GM18508 (cell line): ENCODE data around the gene APOBEC3B.
"Not testable (repeated sequence)": the region's sequence is repeated elsewhere in the genome, so short reads cannot be mapped to it uniquely, and the experiment has no call there.

ENCODE experiments used
- ATAC-seq: cut with Tn5 transposase; IDR thresholded peaks from one replicate; pipeline ENCODE4 v1.9.1; 2021; ENCODE audit warnings: moderate number of reproducible peaks; ENCODE audit not compliant: insufficient read depth, unreplicated experiment

APOBEC3B gene

DNA sequence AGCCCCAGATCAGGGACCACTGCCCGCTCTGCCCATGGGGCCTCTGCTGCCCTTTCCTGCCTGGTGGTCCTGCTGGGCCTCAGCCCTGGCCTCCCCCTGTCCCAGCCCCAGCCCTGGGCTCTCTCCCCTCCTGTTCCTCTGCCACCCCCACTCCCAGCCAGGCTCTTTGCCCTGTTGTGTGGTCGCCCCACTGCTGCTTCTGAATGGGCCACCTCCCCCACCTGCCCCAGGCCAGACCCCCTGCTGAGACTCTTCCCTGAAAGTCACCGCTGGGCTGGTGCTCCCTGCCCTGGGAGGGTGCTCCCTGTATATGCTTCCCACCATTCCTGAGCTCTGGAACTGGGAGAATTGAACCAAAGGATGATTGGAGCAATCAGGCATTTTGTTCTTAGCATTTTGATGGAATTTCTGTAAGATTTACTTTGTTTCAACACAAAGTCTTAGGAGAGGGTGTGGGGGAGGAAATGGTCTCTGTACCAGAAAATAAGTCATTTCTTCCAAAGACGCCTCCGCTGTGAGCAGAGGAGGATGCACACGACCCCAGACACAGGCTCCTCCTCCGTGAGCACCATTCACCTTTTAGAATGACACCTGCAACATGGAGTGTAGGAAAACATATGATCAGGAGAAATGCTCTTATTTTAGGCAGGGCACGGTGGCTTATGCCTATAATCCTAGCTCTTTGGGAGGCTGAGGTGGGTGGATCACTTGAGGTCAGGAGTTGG lies 5.2 kb downstream of the APOBEC3B start:
- ATAC-seq, result no peak

DNA sequence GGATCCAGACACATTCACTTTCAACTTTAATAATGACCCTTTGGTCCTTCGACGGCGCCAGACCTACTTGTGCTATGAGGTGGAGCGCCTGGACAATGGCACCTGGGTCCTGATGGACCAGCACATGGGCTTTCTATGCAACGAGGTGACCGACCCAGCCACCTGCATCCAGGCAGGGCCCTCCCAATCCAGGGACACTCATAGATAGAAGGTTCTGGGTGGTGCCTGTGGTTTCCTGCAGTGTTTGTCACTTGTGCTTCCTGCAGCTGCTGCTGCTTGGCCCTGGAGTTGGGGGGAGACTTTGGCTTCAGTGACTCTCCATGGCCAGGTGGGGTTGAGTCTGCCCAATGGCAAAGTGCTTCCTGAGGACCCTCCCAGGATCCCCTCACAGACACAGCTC lies 7.3 kb downstream of the APOBEC3B start:
- no peak for ATAC-seq

DNA sequence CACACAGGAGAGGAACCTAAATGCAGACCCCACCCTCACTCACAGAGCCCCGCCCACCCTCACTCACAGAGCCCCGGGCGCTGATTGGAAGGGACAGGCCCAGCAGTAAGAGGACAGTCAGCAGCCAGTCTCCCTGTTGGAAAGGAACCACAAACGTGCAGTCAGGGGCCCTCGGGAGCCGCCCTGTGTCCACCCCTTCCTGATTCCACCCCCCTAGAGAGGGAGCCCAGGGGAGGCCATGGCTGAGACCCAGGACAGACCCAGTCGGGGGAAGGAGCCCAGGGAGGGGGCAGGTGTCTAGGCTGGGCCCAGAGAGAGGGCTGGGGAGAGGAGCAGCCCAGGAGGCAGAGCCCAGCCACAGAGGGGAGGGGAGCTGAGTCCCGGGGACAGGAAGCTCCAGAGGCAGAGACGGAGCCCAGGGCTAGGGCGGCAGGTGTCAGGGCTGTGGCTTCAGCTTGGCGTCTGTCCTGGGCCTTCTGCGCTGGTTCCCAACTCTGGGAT lies 10.8 kb downstream of the APOBEC3B start:
- ATAC-seq, result not testable (repeated sequence)

GRCh38 chr22:38996105-38996504 lies 14.0 kb downstream of the APOBEC3B start:
- no peak for ATAC-seq

DNA sequence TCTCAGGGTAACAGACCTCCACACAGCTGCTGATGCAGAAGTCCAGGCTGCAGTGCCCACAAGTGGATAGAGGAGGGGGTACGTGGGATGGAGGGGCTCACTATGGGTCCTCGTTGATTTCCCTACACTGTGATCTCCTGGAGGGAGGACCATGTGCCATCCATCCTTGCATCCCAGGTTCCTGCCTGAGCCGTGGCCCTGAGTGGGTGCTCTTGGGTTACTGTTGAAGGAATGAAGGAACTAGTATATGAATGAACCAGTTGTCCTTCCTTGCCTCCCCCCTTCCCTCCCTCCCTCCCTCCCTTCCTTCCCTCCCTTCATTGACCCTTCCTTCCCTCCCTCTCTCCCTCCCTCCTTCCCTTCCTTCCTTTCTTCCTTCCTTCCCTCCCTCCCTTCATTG lies 15.4 kb downstream of the APOBEC3B start:
- no peak for ATAC-seq

DNA sequence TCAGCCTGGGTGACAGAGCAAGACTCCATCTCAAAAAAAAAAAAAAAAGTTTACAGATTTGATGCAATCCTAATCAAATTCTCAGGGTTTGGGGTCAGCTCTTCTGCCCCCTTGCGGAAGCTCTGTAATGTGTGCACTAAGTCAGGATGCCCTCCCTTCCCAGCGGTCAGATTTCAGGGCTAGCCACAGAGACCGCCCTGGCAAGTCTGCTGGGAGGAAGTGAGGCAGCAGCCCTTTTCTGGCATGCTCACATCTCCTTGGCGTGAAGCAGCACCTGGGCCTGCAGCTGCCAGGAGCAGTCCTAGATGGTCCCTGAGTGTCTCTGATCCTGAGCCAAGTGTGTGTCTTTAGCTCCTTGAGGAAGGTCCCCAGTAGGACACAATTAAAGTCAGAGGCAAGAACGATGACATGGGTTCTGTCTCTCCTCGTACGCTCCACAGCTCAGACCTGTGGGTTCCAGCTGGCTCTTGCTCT lies 21.1 kb downstream of the APOBEC3B start:
- ATAC-seq, result no peak

- no peak for ATAC-seq
Observed at GRCh38 chr22:39007177-39007576, 25.0 kb downstream of the APOBEC3B start.

DNA sequence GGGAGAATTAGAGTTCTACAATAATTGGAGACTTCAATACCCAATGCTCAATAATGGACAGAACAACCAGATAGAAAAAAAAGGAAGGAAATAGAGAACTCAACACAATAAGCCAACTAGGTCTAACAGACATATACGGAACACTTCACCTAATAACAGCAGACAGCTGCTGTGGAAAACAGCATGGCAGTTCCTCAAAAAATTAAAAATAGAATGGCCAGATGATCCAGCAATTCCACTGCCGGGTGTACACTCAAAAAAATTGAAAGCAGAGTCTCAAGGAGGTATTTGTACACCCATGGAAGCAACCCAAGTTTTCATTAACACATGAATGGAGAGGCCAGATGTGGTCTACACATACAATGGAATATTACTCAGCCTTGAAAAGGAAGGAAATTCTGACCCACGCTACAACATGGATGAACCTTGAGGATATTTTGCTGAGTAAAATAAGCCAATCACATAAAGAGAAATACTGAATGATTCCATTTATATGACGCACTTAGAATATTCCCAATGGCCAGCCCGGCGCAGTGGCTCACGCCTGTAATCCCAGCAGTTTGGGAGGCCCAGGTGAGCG lies 26.2 kb downstream of the APOBEC3B start:
- not testable (repeated sequence) for ATAC-seq

DNA sequence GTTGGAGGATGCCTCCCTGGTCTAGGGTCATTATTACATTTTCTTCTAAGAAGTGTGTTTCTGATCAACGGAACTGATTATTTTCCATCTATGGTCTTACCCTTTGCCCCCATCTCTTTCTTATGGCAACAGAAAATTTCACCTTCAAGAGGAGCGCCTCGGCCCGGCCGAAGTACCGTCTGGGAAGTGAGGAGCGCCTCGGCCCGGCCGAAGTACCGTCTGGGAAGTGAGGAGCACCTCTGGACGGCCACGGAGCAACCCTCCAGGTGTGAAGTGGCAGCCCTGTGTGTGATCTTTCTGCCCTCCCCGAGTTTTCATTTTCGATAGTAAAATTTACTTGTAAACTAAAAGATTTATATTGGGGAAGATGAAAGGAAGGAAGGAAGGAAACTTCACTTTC lies 28.8 kb downstream of the APOBEC3B start:
- ATAC-seq, result no peak

GRCh38 chr22:39012533-39013511 lies 30.7 kb downstream of the APOBEC3B start:
- no peak for ATAC-seq

DNA sequence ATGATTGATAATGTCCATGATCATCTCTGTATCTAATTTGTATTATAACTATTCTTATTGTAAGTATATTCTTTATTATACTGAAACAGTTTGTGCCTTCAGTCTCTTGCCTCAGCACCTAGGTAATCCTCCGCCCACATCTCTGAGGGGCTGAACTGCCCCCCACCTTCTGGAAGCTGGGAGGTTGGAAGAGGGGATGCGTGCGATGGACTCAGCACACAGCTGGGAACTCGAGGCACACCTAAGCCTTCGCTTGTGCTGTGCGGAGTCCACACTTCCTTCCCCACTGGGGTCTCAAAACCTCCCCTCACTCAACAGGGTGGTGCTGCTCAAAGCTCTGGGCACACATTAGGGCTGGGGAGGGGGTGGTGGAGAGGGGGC lies 31.4 kb downstream of the APOBEC3B start:
- ATAC-seq, result not testable (repeated sequence)

DNA sequence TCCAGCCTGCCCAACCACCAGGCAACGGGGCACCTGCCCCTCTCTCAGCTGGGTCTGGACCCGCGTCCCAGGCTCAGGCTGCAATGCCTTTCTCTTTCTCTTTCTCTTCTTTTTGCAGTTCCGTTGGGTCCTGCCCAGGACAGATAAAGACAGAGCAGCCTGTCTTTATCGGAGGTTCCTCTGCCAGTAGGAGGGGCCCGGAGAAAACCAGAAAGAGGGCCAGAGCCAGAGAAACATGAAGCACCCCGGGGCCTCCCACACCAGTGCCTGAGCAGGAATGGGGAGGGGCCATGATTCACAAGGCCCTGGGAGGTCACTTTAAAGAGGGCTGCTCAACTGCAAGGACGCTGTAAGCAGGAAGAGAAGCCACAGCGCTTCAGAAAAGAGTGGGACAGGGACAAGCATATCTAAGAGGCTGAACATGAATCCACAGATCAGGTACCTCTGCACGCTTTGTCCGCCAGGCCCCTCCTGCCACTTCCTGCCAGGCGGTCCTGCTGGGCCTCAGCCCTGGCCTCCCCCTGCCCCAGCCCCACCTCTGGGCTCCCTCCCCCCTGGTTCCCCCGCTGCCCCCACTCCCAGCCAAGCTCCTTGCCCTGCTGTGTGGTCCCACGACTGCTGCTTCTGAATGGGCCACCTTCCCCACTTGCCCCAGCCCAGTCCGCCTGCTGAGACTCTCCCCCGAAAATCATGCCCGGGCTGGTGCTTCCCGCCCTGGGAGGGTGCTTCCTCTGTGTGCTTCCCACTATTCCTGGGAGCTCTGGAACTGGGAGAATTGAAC lies 32.0 kb downstream of the APOBEC3B start, which contains the start of gene APOBEC3C:
Gene APOBEC3C, plus strand, starts transcription at position 316 of the 781 bp plus-strand sequence. Its CDS starts 106 bp downstream, at position 422.
- ATAC-seq, result no peak

- not testable (repeated sequence) for ATAC-seq
Observed at GRCh38 chr22:39014723-39015121, 32.6 kb downstream of the APOBEC3B start.

DNA sequence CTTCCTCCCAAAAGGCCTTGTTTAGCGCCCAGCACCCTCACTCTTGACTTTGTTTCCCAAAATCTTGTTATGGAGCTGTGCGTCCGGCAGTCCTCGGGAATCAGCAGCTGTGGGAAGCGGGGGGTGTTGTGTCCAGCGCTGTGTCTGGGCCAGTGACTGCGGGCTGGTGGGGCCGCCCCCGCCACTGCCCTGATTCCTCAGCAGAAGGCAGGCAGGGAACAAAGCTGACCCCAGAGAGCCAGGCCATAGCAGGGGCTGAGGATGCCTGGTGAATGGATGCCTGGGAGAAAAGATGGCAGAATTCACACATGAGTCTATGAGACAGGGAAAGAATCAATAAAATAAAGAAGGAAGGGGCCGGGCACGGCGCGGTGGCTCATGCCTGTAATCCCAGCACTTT lies 34.4 kb downstream of the APOBEC3B start:
- no peak for ATAC-seq

- ATAC-seq, result no peak
Observed at GRCh38 chr22:39017596-39018365, 35.6 kb downstream of the APOBEC3B start.

DNA sequence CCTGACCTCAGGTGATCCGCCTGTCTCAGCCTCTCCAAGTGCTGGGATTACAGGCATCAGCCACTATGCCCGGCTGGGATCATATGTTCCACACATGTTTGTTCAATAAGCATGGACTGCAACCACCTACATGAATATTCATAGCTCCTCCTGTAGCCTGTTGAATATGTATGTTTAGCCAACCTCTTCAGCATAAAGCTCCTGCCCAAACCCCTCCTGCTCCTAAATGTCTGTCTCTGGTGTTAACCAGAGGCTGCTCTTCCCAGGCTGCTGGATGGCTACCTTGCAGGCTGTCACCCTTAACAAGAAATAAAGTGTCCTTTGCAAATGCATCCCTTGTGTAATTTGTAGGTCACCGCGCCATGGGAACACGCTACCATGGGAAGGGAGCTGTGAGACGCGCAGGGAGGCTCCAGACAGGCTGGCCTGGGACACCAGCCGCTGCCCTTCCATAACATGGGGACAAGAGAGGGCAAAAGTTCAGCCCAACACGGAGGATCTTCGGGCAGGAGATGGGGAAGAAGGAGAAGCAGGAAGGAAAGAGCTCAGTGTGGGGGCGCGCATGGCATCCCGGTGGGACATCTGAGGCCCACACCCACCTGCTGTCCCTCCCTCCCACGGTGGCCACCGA lies 38.0 kb downstream of the APOBEC3B start:
- ATAC-seq, result not testable (repeated sequence)

DNA sequence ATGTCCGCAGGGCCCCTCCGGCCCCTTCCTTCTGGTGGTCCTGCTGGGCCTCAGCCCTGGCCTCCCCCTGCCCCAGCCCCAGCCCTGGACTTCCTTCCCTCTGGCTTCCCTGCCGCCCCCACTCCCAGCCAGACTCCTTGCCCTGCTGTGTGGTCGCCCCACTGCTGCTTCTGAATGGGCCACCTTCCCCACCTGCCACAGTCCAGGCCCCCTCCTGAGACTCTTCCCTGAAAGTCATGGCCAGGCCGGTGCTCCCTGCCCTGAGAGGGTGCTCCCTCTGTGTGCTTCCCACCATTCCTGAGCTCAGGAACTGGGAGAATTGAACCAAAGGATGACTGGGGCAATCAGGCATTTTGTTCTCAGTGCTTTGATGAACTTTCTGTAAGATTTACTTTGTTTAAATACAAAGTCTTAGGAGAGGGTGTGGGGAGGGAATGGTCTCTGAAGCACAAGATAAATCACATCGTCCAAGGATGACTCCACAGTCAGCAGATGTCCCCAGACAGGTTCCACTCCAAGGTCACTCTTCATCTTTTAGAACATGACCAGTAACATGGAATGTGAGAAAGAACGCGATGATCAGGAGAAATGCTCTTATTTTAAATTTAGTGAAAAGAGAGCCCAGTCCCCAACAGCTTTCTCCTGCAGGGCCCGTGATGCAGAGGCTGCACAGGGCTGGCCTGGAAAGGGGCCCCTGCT lies 39.6 kb downstream of the APOBEC3B start:
- no peak for ATAC-seq
